Measurements from ENCODE around the gene VAV3.

GRCh38 chr1:107653005-107653404, 312.0 kb downstream of the VAV3 start:
- no peak for TF ChIP-seq ZFX (CRISPR knock-in tag; IDR thresholded peaks at IDR 0.05)
- no peak for TF ChIP-seq HMG20B (CRISPR knock-in tag; IDR thresholded peaks at IDR 0.05)
- TF ChIP-seq ZSCAN29 (IDR thresholded peaks at IDR 0.05): no peak
- TF ChIP-seq EZH2 (IDR thresholded peaks at IDR 0.05; ENCODE audit: borderline replicate concordance, low read depth, low read length): no peak
- TF ChIP-seq CBX5 (IDR thresholded peaks at IDR 0.05; ENCODE audit: borderline replicate concordance, low read depth): no peak
- TF ChIP-seq FIP1L1 (IDR thresholded peaks at IDR 0.05; ENCODE audit: low read depth, low read length, poor library complexity, severe bottlenecking): no peak
- no peak for TF ChIP-seq POLR2AphosphoS5 (IDR thresholded peaks at IDR 0.05; ENCODE audit: control insufficient read depth, insufficient read depth, low read depth, low read length)
- TF ChIP-seq E2F1 (CRISPR knock-in tag; IDR thresholded peaks at IDR 0.05): no peak
- TF ChIP-seq CBX2 (IDR thresholded peaks at IDR 0.05; ENCODE audit: insufficient read depth, low read length, poor library complexity, severe bottlenecking): no peak
- no peak for TF ChIP-seq MAX (CRISPR knock-in tag; IDR thresholded peaks at IDR 0.05)
- no peak for TF ChIP-seq CBX3 (IDR thresholded peaks at IDR 0.05; ENCODE audit: borderline replicate concordance in 1 of 2, low read length in 2 of 2)
- TF ChIP-seq, protein P1, sequence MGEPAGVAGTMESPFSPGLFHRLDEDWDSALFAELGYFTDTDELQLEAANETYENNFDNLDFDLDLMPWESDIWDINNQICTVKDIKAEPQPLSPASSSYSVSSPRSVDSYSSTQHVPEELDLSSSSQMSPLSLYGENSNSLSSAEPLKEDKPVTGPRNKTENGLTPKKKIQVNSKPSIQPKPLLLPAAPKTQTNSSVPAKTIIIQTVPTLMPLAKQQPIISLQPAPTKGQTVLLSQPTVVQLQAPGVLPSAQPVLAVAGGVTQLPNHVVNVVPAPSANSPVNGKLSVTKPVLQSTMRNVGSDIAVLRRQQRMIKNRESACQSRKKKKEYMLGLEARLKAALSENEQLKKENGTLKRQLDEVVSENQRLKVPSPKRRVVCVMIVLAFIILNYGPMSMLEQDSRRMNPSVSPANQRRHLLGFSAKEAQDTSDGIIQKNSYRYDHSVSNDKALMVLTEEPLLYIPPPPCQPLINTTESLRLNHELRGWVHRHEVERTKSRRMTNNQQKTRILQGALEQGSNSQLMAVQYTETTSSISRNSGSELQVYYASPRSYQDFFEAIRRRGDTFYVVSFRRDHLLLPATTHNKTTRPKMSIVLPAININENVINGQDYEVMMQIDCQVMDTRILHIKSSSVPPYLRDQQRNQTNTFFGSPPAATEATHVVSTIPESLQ (CRISPR knock-in tag; IDR thresholded peaks at IDR 0.05): no peak
